ENCODE results near the gene ZNF362.

Gene ZNF362

DNA sequence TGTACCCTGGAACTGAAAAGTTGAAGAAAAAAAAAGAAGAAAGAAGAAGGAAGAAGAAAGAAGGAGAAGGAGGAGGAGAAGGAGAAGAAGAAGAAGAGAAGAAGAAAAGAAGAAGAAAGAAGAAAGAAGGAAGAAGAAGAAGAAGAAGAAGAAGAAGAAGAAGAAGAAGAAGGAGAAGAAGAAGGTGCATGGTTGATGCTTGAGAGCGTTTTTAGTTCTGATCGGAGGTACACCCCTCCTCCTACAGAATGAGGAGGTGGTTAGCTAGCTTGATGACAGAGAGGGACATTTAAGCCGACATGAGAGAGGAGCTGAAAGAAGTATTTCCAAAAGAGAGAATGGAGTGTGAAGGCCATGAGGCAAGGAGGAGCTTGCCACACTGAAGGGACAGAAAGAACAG is 5.6 kb upstream of the ZNF362 start:
- Histone ChIP-seq H3K4me1 (peaks cover 0 to 8% (median 3%) of the 10 kb centered on the region in 4 donors), H3K36me3 (no peaks in the 10 kb centered on the region), H3K9me3 (no peaks in the 10 kb centered on the region), H3K4me3 (no peak overlapping the region), H3K27me3 (peaks cover 0 to 3% of the 10 kb centered on the region in 2 donors), H3K27ac (no peak overlapping the region)
- TF ChIP-seq, protein P1, sequence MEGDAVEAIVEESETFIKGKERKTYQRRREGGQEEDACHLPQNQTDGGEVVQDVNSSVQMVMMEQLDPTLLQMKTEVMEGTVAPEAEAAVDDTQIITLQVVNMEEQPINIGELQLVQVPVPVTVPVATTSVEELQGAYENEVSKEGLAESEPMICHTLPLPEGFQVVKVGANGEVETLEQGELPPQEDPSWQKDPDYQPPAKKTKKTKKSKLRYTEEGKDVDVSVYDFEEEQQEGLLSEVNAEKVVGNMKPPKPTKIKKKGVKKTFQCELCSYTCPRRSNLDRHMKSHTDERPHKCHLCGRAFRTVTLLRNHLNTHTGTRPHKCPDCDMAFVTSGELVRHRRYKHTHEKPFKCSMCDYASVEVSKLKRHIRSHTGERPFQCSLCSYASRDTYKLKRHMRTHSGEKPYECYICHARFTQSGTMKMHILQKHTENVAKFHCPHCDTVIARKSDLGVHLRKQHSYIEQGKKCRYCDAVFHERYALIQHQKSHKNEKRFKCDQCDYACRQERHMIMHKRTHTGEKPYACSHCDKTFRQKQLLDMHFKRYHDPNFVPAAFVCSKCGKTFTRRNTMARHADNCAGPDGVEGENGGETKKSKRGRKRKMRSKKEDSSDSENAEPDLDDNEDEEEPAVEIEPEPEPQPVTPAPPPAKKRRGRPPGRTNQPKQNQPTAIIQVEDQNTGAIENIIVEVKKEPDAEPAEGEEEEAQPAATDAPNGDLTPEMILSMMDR (IDR thresholded peaks at IDR 0.05), result no peak
- intact Hi-C loops (cut with DNase I; ENCODE audit: low total_unique reads), result no loop called here
- no peak for DNase-seq

GRCh38 chr1:33254491-33254890 is 1.8 kb upstream of the ZNF362 start:
- H3K9me3 ChIP-seq, result no peaks in the 10 kb centered on the region
- intact Hi-C loops (cut with DNase I; ENCODE audit: low total_unique reads), result no loop called here
- peaks cover 0 to 3% of the 10 kb centered on the region in 2 donors for H3K27me3 ChIP-seq
- peaks cover 9 to 28% (median 24%) of the 10 kb centered on the region in 4 donors for H3K4me1 ChIP-seq
- no peak for DNase-seq
- no peaks in the 10 kb centered on the region for H3K36me3 ChIP-seq
- H3K27ac ChIP-seq, result peak overlapping the region in 1 of 2 donors; percentile 99
- no peak overlapping the region for H3K4me3 ChIP-seq
- TF ChIP-seq, protein P1 (IDR thresholded peaks at IDR 0.05), result no peak

DNA sequence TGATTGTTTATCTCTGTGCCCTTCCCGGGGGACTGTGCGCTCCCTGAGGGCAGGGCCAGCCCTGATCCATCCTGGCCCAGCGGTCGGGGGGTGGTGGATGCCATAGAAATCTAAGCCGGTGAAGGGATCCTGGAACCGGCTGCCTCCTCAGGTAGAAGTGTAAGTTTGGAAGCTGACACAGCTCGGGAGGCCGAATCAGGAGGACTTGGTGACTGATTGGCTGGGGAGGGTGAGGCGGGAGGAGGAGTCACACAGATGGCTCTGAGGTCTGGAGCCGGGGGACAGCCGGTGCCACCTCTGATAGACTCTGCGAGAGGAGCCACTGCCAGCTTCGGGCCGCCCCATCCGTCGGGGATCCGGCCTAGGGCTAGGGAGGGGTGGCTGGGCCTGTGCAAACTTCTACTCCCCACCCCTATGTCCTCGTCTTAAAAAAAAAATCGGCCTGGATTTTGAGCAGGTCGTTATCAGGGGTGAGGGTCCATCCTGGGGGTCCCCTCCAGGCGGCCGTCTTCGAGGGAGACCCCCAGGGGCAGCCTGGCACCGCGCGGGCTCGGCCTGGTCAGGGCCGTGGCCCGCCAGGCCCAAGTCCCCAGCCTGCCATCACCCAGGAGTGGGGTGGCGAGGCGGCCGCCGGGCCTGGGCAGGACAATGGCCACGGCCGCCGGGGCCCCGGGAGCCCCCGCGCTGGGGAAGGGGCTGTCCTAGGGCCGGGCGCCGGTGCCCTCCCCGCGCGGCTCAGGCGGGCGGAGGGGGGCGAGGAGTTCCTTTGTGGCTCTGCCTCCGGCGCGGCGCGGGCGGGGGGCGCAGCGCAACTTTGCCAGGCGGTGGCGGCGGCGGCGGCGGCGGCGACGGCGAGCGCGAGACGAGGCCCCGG is 708 bp upstream of the ZNF362 start:
- DNase-seq, result peak; percentile 83 to 93
- Histone ChIP-seq H3K9me3 (no peaks in the 10 kb centered on the region), H3K4me3 (peak overlapping the region; percentile 69 to 73), H3K27me3 (no peaks in the 10 kb centered on the region), H3K4me1 (peaks cover 10 to 39% (median 35%) of the 10 kb centered on the region in 4 donors), H3K27ac (peak overlapping the region; percentile 94 to 99), H3K36me3 (no peaks in the 10 kb centered on the region)
- intact Hi-C loops (cut with DNase I; ENCODE audit: low total_unique reads), result no loop called here
- TF ChIP-seq, protein P1 (IDR thresholded peaks at IDR 0.05), result no peak

DNA sequence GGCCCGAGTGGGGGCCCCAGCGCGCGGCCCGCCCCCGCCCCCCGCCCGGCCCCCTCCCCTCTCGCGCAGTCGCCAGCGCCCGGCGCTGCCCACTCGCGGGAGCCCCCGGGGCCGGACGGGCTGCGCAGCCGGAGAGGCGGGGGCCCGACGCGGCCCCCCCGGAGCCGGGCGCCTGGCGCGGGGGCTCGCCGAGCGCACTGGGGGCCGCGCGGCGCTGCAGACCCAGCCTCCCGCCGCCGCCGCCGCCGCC is 146 bp upstream of the ZNF362 start:
- Histone ChIP-seq H3K27me3 (no peaks in the 10 kb centered on the region), H3K9me3 (no peaks in the 10 kb centered on the region), H3K36me3 (no peaks in the 10 kb centered on the region), H3K4me3 (peak overlapping the region; percentile 69 to 73), H3K4me1 (peaks cover 10 to 45% (median 40%) of the 10 kb centered on the region in 4 donors), H3K27ac (peak overlapping the region; percentile 94 to 99)
- TF ChIP-seq, protein P1 (IDR thresholded peaks at IDR 0.05), result no peak
- DNase-seq, result no peak
- intact Hi-C loops (cut with DNase I; ENCODE audit: low total_unique reads), result no loop called here

- Histone ChIP-seq H3K4me1 (peaks cover 10 to 54% (median 48%) of the 10 kb centered on the region in 4 donors), H3K36me3 (no peaks in the 10 kb centered on the region), H3K27ac (peak overlapping the region; percentile 94 to 96), H3K9me3 (no peaks in the 10 kb centered on the region), H3K27me3 (no peaks in the 10 kb centered on the region), H3K4me3 (peak overlapping the region; percentile 69 to 73)
- TF ChIP-seq, protein P1 (IDR thresholded peaks at IDR 0.05), result no peak
- no peak for DNase-seq
- intact Hi-C loops (cut with DNase I; ENCODE audit: low total_unique reads), result no loop called here
Measured at GRCh38 chr1:33257207-33257771, 997 bp downstream of the ZNF362 start.

Measured in tibial artery (tissue), 4 donors.